Gastrocnemius medialis (tissue), 4 donors: Measurements from ENCODE around the gene ATF1.

Experiments
- CTCF ChIP-seq, 5 experiments: fragments of 450-650 bp in 3 of 5; fragments of 200-600 bp in 2 of 5; sonication (generic) in 2 of 5; IDR thresholded peaks in 4 of 5; conservative IDR thresholded peaks in 1 of 5; 1 replicate in 4 of 5; 2 replicates in 1 of 5; pipeline ENCODE4 v1.5.1; 2016 to 2019; ENCODE audit warnings: antibody characterized with exemption in 5 of 5, mild to moderate bottlenecking in 3 of 5, moderate library complexity in 3 of 5
- POLR2A ChIP-seq, 2 donors: fragments of 450-650 bp; IDR thresholded peaks; one replicate each; pipeline ENCODE4 v1.6.1; 2017; ENCODE audit warnings: antibody characterized with exemption in 2 of 2, mild to moderate bottlenecking in 2 of 2, moderate library complexity in 2 of 2

DNA sequence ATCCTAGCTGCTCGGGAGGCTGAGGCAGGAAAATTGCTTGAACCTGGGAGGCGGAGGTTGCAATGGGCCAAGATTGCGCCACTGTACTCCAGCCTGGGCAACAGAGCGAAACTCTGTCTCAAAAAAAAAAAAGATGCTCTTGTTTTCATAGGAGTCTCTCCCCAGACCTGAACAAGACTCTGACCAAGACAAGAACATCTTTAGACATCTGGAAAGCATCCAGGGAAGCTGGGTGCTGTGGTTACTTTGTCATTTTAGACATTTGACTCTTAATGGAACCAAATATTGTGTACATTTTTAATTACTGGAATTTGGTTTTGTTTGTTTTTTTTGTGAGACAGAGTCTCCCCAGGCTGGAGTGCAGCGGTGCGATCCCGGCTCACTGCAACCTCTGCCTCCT, 21.1 kb upstream of the ATF1 start:
- no peak for TF ChIP-seq CTCF (IDR thresholded peaks at IDR 0.05 in 4 of 5, conservative IDR thresholded peaks at IDR 0.05 in 1 of 5)
- no peak for TF ChIP-seq POLR2A (IDR thresholded peaks at IDR 0.05)
